K562 (cell line): ENCODE data around the gene CREG2. TPM values are rescaled to one million over a fixed set of nuclear protein-coding genes. Genes with fewer than 3 reads are reported as not detected.

ENCODE experiments used
- ARID2 ChIP-seq: fragments of 450-650 bp; IDR thresholded peaks from 2 replicates; pipeline ENCODE4 v1.6.1; 2017; ENCODE audit warnings: antibody characterized with exemption, mild to moderate bottlenecking
- FOS ChIP-seq: IDR thresholded peaks from 3 replicates; pipeline ENCODE4 v1.6.1; 2011; ENCODE audit not compliant: insufficient read length; ENCODE audit errors: extremely low read depth
- GTF2F1 ChIP-seq: IDR thresholded peaks from 2 replicates; pipeline ENCODE4 v1.6.1; 2011; ENCODE audit warnings: low read depth, low read length, improper control_type of control experiment
- HDAC6 ChIP-seq: IDR thresholded peaks from 2 replicates; pipeline ENCODE4 v1.6.1; 2012; ENCODE audit warnings: low read depth, mild to moderate bottlenecking, control low read depth, inconsistent platforms, low read length, moderate library complexity
- ZNF12 ChIP-seq: sonication (generic); formaldehyde crosslinking; IDR thresholded peaks from 2 replicates; pipeline ENCODE4 v1.4.0; 2020; ENCODE audit warnings: mild to moderate bottlenecking, missing genetic modification reagents
- ZNF318 ChIP-seq, 2 experiments: fragments of 450-650 bp; IDR thresholded peaks; 2 replicates each; pipeline ENCODE4 v1.6.1; 2016; ENCODE audit warnings: mild to moderate bottlenecking in 2 of 2, borderline replicate concordance in 1 of 2, low read depth in 1 of 2, moderate library complexity in 1 of 2
- polyA plus RNA-seq, 8 experiments: library from polyadenylated mRNA; depleted of rRNA in 4 of 8; stranded (reverse) in 5 of 8; unstranded in 3 of 8; fragments of >200 nt; fragmentation: Nextera tagmentation in 2 of 8; fragmentation: Illumina TruSeq in 1 of 8; extraction: Ambion mirVana in 2 of 8; extraction: Trizol in 1 of 8; gene quantifications; 2 replicates each; pipeline versions ENCODE4 v1.2.1 to v1.2.3, GENCODE V29; 2011 to 2014; ENCODE audit warnings: inconsistent platforms in 1 of 8, missing spikeins in 1 of 8
- total RNA-seq, 7 experiments: library from RNA; depleted of rRNA in 6 of 7; stranded (reverse); fragments of >200 nt in 6 of 7; fragmentation: Illumina TruSeq in 2 of 7; extraction: Trizol in 2 of 7; gene quantifications; 2 replicates each; pipeline versions ENCODE4 v1.2.1 to v1.2.3, GENCODE V29; 2011 to 2021; ENCODE audit warnings: low replicate concordance in 1 of 7

Gene CREG2
- total and polyA plus RNA-seq, 9 of the 15 experiments (the other 6 are each of a cell fraction or from before 2014, with no cell fraction given): not detected

- TF ChIP-seq ZNF318 (IDR thresholded peaks at IDR 0.05; ENCODE audit: borderline replicate concordance in 1 of 2, low read depth in 1 of 2): no peak
- TF ChIP-seq ZNF12: no peak
- TF ChIP-seq GTF2F1: no peak
- TF ChIP-seq ARID2: no peak
- TF ChIP-seq FOS: no peak
- no peak for TF ChIP-seq HDAC6
Measured at GRCh38 chr2:101296371-101296770, 90.9 kb downstream of the CREG2 start (continued).
